Measurements from ENCODE around the gene COIL.

DNA sequence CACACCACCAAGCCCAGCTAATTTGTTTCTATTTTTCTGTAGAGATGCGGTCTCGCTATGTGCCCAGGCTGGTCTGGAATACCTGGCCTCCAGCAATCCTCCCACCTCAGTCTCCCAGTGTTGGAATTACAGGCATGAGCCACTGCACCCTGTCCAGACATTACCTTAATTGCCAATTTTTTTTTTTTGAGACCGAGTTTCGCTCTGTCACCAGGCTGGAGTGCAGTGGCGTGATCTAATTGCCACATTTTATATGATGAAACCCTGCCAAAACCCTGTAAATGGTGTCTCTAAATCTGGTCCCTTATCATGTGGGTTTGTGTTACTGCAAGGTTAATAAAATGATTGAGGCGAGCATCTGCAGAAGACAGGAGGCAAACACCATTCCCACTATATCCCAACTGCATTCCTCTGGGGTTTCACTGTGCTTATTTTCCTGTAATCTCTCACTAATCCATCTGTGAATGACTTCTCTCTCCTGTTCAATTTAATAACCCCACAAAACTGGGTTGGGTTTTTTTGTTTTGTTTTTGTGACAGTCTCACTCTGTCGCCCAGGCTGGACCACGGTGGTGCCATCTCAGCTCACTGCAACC is 27.6 kb downstream of the COIL start:
- TF ChIP-seq, protein P1, sequence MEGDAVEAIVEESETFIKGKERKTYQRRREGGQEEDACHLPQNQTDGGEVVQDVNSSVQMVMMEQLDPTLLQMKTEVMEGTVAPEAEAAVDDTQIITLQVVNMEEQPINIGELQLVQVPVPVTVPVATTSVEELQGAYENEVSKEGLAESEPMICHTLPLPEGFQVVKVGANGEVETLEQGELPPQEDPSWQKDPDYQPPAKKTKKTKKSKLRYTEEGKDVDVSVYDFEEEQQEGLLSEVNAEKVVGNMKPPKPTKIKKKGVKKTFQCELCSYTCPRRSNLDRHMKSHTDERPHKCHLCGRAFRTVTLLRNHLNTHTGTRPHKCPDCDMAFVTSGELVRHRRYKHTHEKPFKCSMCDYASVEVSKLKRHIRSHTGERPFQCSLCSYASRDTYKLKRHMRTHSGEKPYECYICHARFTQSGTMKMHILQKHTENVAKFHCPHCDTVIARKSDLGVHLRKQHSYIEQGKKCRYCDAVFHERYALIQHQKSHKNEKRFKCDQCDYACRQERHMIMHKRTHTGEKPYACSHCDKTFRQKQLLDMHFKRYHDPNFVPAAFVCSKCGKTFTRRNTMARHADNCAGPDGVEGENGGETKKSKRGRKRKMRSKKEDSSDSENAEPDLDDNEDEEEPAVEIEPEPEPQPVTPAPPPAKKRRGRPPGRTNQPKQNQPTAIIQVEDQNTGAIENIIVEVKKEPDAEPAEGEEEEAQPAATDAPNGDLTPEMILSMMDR (conservative IDR thresholded peaks at IDR 0.05; ENCODE audit: low read depth, low read length), result no peak
- TF ChIP-seq EZH2 (IDR thresholded peaks at IDR 0.05; ENCODE audit: low read length, unreplicated experiment) (no peak), EZH2phosphoT487 (IDR thresholded peaks at IDR 0.05; ENCODE audit: borderline replicate concordance, low read length) (no peak)

Measured in PC-3 (cell line).